NCI-H1105 (cell line): Measurements from ENCODE around the gene CD34.
"Not testable (repeated sequence)": the region's sequence is repeated elsewhere in the genome, so short reads cannot be mapped to it uniquely, and the experiment has no call there.

Experiments used
- DNase-seq: peaks from one replicate; lab custom pipeline; 2025; lab: John Stamatoyannopoulos, UW

Gene CD34

DNA sequence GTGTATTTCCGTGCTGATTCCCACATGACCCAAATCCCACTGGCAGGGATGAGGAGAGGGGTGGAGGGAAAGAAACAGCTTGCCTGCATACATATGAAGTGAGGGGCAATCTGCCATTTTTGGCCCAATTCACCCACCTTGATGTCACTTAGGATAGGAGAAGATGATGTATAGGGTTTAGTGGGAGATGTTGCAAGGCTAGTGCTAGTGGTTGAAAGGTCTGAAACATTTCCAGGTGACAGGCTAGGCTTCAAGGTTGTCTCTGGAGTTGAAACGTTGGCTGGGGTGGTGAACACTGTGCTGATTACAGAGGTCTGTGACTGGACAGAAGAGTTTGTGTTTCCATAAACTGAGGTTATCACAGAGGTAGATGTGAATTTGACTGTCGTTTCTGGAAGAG, 12.1 kb downstream of the CD34 start:
- DNase-seq, result no peak

DNA sequence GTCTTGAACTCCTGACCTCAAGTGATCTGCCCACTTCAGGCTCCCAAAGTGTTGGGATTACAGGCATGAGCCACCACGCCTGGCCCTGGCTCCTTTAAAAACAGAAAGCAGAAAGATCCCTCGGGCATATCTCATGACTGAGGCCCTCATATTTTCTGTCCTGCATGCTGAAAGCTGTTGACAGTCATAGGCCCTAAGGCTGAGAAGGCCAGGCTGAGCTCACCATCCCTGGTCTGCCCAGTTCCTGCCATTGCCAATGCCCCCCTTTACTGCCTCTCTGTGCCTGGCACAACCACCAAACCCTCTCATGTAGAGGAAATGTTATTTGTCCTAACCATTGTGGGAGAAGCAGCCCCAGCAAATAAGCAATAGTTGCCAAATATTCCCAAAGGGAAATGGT, 12.7 kb downstream of the CD34 start:
- DNase-seq, result no peak

DNA sequence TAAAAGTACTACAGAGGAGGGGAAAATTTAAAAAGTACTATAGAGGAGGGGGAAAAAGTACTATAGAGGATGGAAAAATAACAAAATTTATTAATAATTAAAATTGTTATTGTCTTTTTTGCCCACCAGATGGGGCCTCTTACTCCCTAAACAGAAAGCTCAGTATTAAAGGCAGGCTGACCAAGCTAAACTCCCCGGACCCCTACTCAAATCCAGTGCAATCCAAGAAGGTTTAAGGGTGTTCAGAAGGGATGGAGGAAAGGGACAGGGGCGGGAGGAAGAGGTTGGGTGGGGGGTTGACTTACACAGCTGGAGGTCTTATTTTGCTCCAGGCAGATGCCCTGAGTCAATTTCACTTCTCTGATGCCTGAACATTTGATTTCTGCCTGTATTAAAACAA, 13.7 kb downstream of the CD34 start:
- peak; percentile 11 for DNase-seq

DNA sequence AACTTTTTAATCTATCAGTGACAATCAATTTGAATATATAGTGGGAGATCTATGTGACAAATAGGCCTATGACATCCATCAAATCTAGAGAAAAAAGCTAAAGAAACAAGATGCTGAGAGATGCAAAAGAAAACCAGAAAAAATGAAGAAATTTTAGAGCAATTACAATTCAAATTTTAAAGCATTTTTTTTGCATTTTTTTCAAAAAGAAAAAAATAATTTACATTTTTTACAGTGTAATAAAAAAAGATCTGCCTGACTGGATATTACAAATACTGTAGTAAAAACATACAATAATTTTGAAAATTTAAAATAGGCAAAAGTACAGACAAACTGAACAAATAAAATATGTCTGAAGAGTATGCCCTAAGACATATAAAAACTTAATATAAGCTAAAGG, 14.4 kb downstream of the CD34 start:
- no peak for DNase-seq

DNA sequence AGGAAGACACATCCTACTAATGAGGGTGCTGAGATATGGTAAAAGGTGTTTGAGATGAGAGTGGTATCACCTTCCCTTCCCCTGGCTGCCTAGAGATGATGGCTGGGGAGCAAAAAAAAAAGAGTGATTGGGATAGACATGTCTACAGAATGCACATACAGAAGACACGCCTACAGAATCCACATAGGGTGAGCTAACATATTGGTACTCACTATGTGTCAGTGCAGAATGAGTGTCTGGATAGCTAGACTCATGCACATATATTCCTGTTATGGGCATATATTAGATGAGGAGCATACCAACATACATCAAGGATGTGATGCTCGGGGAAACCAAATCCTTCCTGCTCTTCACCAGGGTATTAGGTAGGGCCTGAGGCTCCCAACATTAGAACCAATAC, 16.2 kb downstream of the CD34 start:
- DNase-seq, result no peak

DNA sequence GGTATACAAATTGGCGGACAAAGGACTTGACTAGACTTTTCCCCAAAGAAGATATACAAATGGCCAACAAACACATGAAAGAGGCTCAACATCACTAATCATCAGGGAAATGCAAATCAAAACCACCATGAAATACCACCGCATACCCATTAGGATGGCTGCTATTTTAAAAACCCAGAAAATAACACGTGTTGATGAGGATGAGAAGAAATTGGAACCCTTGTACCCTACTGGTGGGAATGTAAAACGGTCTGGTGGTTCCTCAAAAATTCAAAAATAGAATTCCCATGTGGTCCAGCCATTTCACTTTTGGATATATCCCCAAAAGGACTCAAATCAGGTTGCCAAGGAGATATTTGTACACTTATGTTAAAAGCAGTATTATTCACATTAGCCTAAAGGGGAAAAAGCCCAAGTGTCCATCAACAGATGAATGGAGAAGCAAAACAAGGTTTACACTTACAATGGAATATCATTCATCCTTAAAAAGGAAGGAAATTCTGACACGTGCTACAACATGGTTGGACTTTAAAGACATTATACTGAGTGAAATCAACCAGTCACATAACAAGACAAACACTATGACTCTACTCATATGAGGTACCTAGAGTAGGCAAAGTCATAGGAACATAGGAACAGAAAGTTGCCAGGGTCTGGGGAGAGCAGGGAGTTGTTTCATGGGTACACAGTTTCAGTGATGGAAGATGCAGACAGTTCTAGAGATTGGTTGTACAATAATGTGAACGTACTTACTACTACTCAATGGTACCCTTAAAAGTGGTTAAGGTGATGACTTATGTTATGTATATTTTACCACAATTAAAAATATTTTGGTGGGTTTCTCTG, 17.0 kb downstream of the CD34 start:
- DNase-seq, result no peak

DNA sequence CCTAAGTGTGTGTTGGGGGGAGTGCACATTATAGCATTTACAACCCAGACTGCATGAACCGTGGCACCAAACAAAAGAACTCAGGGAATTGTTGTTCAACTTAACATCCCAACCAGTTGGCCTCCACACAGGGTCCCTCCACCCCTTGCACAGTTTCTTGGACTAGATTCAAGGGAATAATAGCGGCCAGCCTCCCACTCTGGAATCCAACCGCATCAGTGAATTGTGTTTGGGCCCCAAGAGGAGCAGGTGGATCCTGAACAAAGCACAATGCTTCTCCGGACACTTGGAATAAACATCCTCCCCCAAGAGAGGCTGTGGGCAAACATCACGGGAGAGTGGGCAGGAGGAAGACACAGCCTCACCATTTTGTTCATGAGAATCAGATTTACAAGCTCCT, 18.2 kb downstream of the CD34 start:
- no peak for DNase-seq

DNA sequence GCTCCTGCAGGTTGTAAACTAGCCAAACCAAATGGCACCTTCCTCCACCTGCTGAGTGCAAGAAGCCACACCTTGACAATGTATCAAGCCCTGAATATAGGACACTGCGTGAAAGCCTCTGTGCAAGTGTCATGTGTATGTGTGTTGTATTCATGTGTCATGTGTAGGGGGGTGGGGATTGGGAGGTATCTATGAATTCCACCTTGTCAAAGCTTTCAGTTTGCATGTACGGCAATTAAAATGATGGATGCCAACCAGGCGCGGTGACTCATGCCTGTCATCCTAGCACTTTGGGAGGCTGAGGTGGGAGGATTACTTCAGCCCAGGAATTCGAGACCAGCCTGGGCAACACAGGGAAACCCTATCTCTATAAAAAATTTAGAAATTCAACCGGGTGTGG, 19.8 kb downstream of the CD34 start:
- DNase-seq, result no peak

DNA sequence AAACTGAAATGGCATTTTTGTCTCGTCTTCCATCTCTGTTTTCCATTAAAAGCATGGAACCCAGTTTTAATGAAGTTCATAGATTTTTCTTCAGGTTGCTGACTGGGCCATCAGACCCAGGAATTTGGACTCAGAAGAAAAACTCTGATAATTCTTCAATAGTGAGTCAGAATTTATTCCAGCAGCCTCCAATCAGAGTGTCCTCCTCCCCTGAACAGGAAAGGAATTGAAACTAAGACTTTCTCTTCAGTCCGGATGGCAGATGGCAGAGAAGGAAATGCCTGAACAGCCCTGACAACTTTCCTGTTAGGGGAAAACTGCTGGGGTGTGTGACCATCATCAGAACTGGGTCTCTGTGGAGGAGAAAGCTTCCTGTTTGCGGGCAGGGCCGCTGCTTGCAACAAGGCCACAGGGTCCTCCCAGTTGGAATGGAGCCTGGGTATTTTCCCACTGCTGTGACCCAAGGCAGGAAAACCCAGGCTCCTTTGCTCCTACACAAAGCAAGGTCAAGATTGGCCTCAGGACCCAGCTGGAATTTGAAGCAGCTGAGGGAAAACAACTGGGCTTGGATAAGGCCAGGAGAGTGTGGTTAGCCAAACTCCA, 20.7 kb downstream of the CD34 start:
- DNase-seq, result no peak

DNA sequence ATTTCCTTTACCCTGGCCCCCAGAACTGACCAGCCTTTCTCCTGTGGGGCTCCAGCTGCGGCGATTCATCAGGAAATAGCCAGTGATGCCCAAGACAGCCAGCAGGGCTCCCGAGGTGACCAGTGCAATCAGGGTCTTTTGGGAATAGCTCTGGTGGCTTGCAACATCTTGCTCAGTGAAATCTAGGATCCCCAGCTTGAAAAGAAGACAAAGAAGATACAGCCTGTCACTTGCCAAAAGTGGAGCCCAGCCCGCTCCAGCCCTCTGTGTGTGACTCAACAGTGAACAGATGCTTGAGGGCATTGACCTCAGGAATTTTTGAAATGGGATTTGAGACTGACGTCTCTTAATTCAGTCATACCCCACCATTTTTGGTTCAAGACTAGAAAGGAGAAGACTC, 22.3 kb downstream of the CD34 start:
- no peak for DNase-seq

DNA sequence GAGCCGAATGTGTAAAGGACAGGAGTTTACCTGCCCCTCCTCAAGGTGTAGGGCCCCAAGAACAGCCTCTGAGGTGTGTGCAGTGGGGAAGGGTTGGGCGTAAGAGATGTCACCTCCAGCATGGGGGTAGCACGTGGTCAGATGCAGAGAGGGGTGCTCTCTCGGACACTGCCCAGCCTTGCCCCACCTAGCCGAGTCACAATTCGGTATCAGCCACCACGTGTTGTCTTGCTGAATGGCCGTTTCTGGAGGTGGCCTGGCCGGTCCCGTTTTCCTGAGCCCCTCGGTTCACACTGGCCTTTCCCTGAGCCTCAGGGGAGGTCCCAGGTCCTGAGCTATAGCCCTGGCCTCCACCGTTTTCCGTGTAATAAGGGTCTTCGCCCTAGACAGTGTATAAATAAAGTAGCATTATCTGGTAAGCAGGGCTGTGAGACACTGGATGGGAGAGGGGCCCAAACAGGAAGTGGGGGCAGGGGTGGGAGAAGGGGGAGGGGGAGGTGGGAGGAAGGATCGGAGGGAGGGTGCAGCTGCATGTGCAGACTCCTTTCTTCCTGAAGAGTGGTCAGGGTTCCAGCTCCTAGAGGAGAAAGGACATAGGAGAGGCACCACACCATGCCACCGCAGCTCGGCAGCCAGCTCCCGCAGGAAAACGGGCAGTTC, 23.3 kb downstream of the CD34 start:
- DNase-seq, result no peak

DNA sequence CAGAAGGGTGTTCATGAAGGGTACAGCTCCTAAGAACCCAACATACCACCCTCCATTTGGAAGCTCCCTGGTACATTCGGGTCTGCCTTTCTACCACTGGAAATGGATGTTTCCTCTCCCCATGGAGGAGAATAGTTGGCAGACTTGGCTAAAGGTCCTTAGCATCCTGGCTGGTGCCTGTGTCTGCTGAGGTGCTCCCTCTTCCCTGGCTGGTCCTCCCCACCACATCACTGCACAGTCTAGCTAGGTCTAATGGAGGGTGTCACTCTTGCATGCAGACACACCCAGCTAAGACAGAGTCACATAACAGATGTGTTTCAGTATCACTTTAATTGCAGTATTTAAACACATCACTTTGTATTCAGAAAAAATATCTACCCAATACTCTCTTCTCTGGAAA, 24.7 kb downstream of the CD34 start:
- DNase-seq, result no peak

DNA sequence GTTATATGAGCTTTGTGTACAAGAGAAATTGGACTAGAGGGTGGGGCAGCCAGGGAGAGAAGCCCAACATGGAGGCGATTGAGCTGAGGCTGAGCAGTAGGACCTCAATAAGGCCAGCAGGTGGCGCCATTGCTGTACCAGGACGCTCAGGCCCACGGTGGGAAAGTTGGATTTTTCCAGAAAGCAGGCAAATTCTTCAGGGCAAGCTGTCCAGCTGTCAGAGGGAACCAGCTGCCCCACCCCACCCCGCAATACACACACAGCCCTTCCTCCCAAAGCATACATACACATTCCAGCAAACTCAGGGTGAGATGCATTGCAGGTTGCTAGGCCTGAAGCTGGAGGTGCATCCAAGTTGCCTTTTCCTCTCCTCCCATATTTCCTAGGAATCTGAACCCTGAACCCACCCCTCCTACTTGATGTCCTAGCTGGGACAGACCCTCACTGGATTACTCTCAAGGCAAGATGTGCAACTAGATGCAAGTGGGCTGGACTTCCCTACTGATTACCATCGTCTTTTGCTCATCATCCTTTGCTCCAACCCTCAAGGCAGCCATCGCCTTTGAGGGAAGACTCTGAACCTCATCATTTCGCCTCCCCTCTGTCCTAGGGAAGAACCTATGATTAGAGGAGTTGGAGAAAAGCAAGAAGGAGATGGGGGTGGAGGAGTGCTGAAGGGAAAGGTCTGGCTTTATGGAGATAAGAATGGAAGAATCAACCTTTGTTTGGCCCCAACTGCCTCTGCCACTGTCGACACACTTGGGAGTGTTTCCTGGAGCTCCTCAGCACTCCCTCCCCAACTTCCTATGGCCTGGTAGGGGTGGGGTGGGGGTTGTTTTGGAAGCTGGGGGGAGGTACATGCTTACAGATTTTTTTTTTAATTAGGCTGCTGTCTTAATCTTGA, 25.5 kb downstream of the CD34 start:
- peak; percentile 69 for DNase-seq

DNA sequence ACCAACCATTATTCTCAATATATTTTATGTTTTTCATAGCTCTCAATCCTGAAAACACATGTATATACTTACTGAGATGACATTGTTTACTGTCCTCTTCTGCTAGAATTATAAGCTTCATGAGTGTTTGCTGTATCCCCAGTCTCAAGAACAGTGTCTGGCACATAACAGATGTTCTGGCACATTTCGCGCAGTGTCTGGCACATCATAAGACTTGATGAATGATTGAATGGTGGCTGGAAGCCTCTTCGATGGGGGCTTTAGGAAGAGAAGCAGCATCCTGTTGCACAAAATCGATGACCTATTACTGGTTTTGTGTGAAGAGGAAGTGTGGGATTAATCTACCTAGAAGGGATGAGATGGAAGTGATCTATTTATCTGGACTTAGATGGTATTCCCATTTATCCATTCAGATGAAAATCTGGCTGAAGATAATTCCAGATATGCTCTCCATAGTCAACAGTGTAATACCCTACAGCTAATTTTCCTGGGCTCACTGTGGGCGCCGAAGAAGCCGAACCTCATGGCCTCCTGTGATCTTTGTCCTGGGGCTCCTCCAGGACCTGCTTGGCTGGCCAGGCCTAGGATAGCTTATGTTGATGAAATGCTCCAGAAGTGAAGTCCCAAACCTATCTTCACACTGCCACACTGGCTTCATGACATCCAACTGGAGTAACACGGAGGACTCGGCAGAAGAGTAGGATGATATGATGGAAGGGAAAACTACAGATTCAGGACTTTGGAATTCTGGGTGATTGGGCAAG, 26.5 kb downstream of the CD34 start:
- no peak for DNase-seq

DNA sequence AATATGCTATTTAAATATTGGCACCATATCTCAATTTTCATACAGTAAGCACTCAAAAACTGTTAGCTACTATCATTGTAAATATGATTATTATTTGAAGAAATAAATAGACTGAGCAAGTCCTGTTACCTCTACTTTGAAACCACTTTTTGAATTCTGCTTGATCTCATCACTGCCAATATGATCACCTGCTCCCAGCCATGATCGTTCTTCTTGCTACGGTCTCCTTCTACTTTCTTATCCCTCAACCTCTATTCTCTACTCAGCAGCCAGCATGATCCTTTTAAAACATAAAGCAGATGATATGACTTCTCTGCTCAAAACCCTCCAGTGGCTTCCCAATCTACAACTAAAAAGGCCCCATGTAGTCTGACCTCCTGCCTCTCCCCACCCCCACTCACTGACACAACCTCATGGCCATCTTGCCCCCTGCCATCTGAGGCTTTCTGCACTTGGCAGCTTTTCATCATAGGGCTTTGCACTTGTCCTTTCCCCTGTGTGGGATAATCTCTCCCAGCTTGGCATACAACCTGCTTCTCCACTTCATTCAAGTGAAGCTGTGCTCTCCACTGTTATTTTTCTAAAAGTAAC, 27.2 kb downstream of the CD34 start:
- DNase-seq, result no peak

DNA sequence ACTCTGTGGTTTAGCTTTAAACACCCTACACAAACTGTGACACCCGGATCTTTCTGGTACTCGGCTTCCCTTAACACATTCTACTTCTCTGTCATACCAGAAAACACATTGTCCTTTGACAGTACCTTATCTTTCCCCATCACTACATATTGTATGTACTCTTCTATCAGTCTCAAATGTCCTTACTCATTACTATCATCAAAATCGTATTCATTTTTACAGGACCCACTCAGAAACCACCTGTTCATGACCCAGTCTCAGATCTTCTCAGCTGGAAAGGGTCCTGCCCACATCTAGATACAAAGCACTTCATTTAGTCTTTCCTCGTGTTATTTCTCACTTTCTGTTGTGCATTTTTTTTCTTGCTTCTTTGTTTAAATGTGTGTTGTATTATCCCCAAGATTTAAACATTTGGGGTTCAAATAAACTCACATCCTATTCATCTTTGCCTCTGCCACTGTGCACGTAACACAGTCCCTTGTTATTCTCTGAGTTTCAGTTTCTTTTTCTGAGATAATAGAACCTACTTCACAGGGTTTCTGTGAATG, 27.7 kb downstream of the CD34 start:
- DNase-seq, result no peak

DNA sequence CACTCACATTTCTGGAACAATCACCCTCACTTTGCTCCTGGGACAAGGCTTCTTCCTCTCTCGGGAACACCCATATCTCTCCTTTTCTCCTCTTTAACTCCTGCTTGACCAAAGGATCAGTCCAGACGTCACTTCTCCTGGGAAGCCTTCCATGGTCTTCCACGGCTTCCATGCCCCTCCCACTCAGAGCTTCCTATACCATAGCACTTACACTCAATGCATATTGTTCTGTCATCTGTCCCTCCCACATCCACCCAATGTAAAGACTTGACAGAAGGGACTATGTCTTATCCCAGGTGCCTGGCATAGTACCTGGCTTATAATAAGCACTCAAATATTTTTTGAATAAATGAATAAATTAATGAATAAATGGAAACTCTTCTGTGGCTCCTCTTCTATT, 28.2 kb downstream of the CD34 start:
- DNase-seq, result no peak

DNA sequence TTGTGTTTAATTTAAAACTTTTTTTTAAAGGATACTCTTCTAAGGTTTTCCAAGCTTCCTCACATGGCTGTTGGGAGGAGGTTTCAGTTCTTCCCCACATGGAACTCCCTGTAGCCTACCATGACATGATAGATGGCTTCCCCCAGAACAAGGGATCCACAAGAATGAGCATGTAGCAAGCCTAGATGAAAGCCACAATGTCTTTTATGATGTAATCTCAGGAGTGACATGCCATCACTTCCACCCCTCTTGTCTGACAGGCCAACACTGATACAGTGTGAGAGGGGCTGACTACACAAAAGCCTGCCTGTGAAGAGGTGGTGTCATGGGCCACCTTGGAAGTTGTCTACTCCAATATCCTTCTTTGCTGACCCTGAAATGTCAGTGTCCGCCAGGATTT, 32.0 kb downstream of the CD34 start:
- no peak for DNase-seq

DNA sequence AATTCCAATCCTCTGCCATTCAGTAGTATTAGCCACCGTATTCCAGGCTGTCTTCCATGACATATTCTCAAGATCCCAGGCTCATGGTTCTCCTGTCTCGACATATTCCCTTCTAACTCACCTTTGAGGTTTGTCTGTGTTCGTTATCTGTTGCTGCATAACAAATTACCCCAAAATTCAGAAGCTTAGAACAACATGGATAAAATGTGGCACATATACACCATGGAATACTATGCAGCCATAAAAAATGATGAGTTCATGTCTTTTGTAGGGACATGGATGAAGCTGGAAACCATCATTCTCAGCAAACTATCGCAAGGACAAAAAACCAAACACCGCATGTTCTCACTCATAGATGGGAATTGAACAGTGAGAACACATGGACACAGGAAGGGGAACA, 33.0 kb downstream of the CD34 start:
- DNase-seq, result not testable (repeated sequence)

DNA sequence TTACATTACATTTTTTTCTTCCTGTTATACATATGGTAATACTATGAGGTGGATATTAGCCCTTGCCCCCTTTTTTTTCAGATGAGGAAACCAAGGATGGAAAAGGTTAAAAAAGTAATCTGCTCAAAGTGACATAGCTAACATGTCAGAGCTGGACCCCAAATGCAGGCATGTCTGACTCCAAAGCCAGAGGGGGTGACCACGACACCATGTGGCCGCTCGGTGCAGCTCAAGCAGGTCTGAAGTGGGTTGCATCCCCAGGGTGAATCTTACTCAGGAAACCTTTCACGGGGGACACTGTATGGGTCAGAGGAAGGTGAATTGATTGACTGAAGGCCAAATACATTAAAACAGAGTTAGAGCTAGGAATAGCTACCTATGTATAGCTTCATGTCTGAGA, 34.8 kb downstream of the CD34 start:
- DNase-seq, result no peak

DNA sequence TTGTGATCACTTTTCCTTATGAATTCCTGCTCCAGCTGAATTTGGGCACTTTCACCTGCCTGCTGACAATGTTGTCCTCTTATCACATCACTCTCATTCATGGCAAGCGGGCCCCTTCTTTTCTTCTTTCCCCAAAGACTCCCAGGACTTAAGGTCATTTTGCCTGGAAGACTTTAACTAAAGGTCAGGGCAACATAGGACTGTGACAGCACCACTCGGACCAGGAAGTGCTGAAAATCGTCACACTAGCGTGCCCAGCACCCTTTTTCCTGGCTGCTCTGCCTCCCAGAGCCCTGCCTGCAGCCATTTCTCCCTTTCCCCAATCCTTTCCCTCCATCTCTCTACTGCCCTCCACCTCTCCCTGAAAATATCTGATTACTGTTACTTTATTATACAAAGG, 35.4 kb downstream of the CD34 start:
- DNase-seq, result no peak
